Endothelial cell (in vitro differentiated cells): ENCODE measurements around the gene TEDDM1. TPM values are rescaled to one million over a fixed set of nuclear protein-coding genes. Genes with fewer than 3 reads are reported as not detected.

ENCODE experiments used
- DNase-seq: peaks from one replicate; pipeline ENCODE4 v3.0.0; 2021; ENCODE audit warnings: low spot score
- H3K27ac Mint-ChIP-seq: one replicate; pipeline ENCODE4 v1.8.0; 2021; ENCODE audit warnings: mixed read lengths, inconsistent platforms; ENCODE audit not compliant: unreplicated experiment
- H3K27me3 Mint-ChIP-seq: one replicate; pipeline ENCODE4 v1.8.0; 2021; ENCODE audit warnings: mild to moderate bottlenecking, moderate library complexity, mixed read lengths, inconsistent platforms; ENCODE audit not compliant: unreplicated experiment
- H3K36me3 Mint-ChIP-seq: one replicate; pipeline ENCODE4 v1.8.0; 2021; ENCODE audit warnings: mild to moderate bottlenecking, low read depth, mixed read lengths, inconsistent platforms; ENCODE audit not compliant: unreplicated experiment
- H3K4me1 Mint-ChIP-seq: one replicate; pipeline ENCODE4 v1.8.0; 2021; ENCODE audit warnings: mild to moderate bottlenecking, mixed read lengths, inconsistent platforms; ENCODE audit not compliant: unreplicated experiment
- H3K4me3 Mint-ChIP-seq: one replicate; pipeline ENCODE4 v1.8.0; 2021; ENCODE audit warnings: mild to moderate bottlenecking, mixed read lengths, inconsistent platforms; ENCODE audit not compliant: unreplicated experiment
- H3K9me3 Mint-ChIP-seq: one replicate; pipeline ENCODE4 v1.8.0; 2021; ENCODE audit warnings: mixed read lengths, inconsistent platforms; ENCODE audit not compliant: unreplicated experiment
- total RNA-seq: library from RNA; stranded (reverse); fragmentation: NEBNext Ultra II Directional; extraction: Animal tissue kit (Norgen Biotek cat#: 25700); gene quantifications from one replicate; pipeline ENCODE4 v1.2.1, GENCODE V29; 2021; ENCODE audit not compliant: unreplicated experiment
- TF ChIP-seq, protein P1 (sequence below): fragments of 200-600 bp; sonication (generic); IDR thresholded peaks from one replicate; pipeline ENCODE4 v1.5.0; 2021; ENCODE audit warnings: antibody characterized with exemption; ENCODE audit not compliant: unreplicated experiment

TEDDM1 gene
- total RNA-seq, 1 donor from 2014 or later, result not detected

DNA sequence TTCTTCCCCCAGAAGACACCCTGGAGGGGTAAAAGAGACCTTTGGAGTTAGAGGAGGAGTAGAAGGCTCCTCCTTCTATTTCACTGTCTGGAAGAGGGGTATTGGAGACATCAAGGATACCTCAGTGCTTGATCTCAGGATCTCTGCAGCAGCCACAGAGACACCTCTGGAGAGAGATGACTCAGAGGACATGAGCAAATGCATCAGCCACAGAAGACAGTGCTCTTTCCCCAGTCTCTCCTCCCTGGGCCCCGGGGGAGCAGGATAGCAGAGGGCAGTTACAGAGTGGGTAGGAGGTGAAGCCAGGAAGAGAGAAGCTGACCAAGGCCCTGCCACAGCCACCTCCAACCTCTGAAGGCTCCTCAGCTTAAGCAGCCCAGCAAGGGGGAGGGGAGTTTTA is 15.3 kb upstream of the TEDDM1 start:
- Mint-ChIP-seq H3K4me3 (no peak overlapping the region), H3K27me3 (peaks cover 2% of the 10 kb centered on the region), H3K36me3 (no peaks in the 10 kb centered on the region), H3K9me3 (no peaks in the 10 kb centered on the region), H3K27ac (no peak overlapping the region), H3K4me1 (no peaks in the 10 kb centered on the region)
- no peak for DNase-seq
- TF ChIP-seq, protein P1, sequence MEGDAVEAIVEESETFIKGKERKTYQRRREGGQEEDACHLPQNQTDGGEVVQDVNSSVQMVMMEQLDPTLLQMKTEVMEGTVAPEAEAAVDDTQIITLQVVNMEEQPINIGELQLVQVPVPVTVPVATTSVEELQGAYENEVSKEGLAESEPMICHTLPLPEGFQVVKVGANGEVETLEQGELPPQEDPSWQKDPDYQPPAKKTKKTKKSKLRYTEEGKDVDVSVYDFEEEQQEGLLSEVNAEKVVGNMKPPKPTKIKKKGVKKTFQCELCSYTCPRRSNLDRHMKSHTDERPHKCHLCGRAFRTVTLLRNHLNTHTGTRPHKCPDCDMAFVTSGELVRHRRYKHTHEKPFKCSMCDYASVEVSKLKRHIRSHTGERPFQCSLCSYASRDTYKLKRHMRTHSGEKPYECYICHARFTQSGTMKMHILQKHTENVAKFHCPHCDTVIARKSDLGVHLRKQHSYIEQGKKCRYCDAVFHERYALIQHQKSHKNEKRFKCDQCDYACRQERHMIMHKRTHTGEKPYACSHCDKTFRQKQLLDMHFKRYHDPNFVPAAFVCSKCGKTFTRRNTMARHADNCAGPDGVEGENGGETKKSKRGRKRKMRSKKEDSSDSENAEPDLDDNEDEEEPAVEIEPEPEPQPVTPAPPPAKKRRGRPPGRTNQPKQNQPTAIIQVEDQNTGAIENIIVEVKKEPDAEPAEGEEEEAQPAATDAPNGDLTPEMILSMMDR, result no peak

DNA sequence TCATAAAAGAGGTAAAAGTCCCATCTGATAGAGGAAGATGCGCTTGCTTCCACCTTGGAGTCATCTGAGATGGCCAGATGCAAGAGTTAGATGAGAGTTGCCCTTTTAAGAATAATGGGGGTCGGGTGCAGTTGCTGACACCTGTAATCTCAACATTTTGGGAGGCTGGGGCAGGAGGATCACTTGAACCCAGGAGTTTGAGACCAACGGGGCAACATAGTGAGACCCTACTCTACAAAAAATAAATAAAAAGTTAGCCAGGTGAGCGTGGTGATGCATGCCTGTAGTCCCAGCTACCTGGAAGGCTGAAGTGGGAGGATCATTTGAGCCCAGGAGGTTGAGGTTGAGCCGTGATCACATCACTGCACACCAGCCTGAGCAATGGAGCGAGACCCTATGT is 13.5 kb upstream of the TEDDM1 start:
- no peak for DNase-seq
- peaks cover 2% of the 10 kb centered on the region for H3K27me3 Mint-ChIP-seq
- no peaks in the 10 kb centered on the region for H3K9me3 Mint-ChIP-seq
- H3K36me3 Mint-ChIP-seq, result no peaks in the 10 kb centered on the region
- TF ChIP-seq, protein P1, result no peak
- no peak overlapping the region for H3K27ac Mint-ChIP-seq
- H3K4me1 Mint-ChIP-seq, result no peaks in the 10 kb centered on the region
- no peak overlapping the region for H3K4me3 Mint-ChIP-seq

DNA sequence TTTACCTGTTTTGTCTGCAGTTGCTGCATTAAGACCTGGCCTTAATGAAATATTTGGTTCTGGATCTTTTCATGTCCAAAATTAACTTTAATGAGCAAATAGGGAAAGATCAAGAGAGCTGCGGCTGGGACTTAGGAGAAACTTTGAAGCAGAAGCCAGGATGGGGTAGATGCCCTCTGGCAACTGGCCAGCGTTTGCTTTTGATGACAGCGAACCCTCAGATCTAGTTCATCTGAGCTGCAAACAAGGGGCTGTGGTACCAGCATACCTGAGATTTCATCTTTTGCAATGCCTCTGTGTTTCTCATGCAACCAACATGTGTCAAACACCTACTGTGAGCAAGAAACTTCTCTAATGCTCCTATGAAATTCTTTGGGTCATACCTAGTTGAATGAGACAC is 13.0 kb upstream of the TEDDM1 start:
- H3K27me3 Mint-ChIP-seq, result peaks cover 2% of the 10 kb centered on the region
- H3K4me1 Mint-ChIP-seq, result no peaks in the 10 kb centered on the region
- no peak overlapping the region for H3K27ac Mint-ChIP-seq
- TF ChIP-seq, protein P1, result no peak
- H3K36me3 Mint-ChIP-seq, result no peaks in the 10 kb centered on the region
- H3K4me3 Mint-ChIP-seq, result no peak overlapping the region
- no peak for DNase-seq
- no peaks in the 10 kb centered on the region for H3K9me3 Mint-ChIP-seq

DNA sequence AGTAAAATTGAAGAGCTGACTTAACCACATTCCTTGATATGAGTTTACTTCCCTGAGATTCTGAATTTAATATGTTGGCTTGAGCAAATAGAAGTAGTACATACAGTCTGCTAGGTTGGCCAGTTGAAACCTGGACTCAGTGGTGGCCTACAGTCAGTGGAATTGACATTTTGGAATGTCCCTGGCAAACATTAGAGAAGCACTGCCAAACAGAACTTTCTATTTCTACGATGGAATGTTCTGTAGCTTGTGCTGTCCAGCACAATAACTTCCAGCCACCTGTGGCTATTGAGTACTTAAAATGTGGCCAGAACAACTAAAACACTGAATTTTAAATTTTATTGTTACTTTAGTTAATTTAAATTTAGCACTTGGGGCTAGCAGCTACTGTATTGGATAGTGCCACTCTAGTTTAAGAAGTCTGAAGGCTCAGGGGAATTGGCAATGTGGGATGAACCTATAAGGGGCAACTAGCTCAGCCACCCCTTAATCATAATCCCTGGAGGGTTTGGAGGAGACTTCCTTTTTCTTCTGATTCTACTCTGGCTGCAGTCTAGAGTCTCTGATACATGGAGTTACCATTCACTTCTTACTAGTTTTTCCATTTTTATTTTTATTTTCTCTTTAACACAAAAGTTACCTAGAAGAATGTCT is 10.3 kb upstream of the TEDDM1 start:
- H3K4me1 Mint-ChIP-seq, result no peaks in the 10 kb centered on the region
- TF ChIP-seq, protein P1, result no peak
- H3K36me3 Mint-ChIP-seq, result no peaks in the 10 kb centered on the region
- peaks cover 2% of the 10 kb centered on the region for H3K27me3 Mint-ChIP-seq
- H3K27ac Mint-ChIP-seq, result no peak overlapping the region
- H3K9me3 Mint-ChIP-seq, result no peaks in the 10 kb centered on the region
- DNase-seq, result no peak
- no peak overlapping the region for H3K4me3 Mint-ChIP-seq

DNA sequence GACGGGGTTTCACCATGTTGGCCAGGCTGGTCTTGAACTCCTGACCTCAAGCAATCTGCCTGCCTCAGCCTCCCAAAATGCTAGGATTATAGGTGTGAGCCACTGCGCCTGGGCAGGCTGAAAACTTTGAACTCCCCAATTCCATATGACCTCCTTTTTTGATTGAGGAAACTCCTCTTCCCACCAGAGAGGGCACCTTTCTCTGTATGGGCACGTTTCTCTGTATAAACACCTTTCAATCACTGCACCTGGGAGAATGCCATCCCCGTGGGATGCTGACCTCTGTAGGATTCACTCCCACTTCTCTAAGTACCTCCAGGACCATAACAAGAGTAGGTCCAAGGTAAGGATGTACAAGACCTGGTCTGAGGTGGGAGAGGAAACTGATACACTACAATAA is 9.7 kb upstream of the TEDDM1 start:
- Mint-ChIP-seq H3K27me3 (no peaks in the 10 kb centered on the region), H3K9me3 (no peaks in the 10 kb centered on the region), H3K4me3 (no peak overlapping the region), H3K27ac (no peak overlapping the region), H3K36me3 (peaks cover 3% of the 10 kb centered on the region), H3K4me1 (no peaks in the 10 kb centered on the region)
- no peak for DNase-seq
- TF ChIP-seq, protein P1, result no peak
